K562 (cell line): Measurements from ENCODE around the gene FREM1.

Experiments
- CHD2 ChIP-seq: IDR thresholded peaks from 2 replicates; pipeline ENCODE4 v1.6.1; 2011; ENCODE audit warnings: low read depth, low read length
- ELK1 ChIP-seq: sonication (generic); formaldehyde crosslinking; IDR thresholded peaks from 2 replicates; pipeline ENCODE4 v1.8.1; 2022; ENCODE audit warnings: missing genetic modification reagents
- ETV6 ChIP-seq, 3 experiments: fragments of 150-350 bp in 1 of 3; sonication (generic) in 1 of 3; formaldehyde crosslinking in 1 of 3; IDR thresholded peaks; 2 replicates each; pipeline versions ENCODE4 v1.6.1 to v1.8.0; 2014 to 2022; ENCODE audit warnings: borderline replicate concordance in 2 of 3, low read depth in 2 of 3, antibody characterized with exemption in 1 of 3, low read length in 1 of 3, mild to moderate bottlenecking in 1 of 3, missing genetic modification reagents in 1 of 3
- FOXM1 ChIP-seq, 2 experiments: fragments of 450-650 bp in 1 of 2; sonication (generic) in 1 of 2; formaldehyde crosslinking in 1 of 2; IDR thresholded peaks; 2 replicates each; pipeline versions ENCODE4 v1.6.1 to v1.9.0; 2017 to 2022; ENCODE audit warnings: low read depth in 2 of 2, mild to moderate bottlenecking in 2 of 2, missing genetic modification reagents in 1 of 2, moderate library complexity in 1 of 2
- LEF1 ChIP-seq: fragments of 450-650 bp; IDR thresholded peaks from 2 replicates; pipeline ENCODE4 v1.6.1; 2016; ENCODE audit warnings: mild to moderate bottlenecking
- MAX ChIP-seq: sonication (generic); formaldehyde crosslinking; IDR thresholded peaks from 2 replicates; pipeline ENCODE4 v1.9.0; 2022; ENCODE audit warnings: mild to moderate bottlenecking, missing genetic modification reagents
- NCOA4 ChIP-seq: fragments of 450-650 bp; IDR thresholded peaks from 2 replicates; pipeline ENCODE4 v1.6.1; 2018; ENCODE audit warnings: mild to moderate bottlenecking; ENCODE audit not compliant: partially characterized antibody
- NFIC ChIP-seq: fragments of 450-650 bp; IDR thresholded peaks from 2 replicates; pipeline ENCODE4 v1.6.1; 2017; ENCODE audit warnings: mild to moderate bottlenecking, inconsistent platforms
- ZFP1 ChIP-seq: fragments of 450-650 bp; formaldehyde crosslinking; IDR thresholded peaks from 2 replicates; pipeline ENCODE4 v1.4.0; 2020; ENCODE audit warnings: mild to moderate bottlenecking, mixed read lengths
- ZFP36 ChIP-seq: fragments of 150-350 bp; IDR thresholded peaks from 2 replicates; pipeline ENCODE4 v1.6.1; 2018; ENCODE audit warnings: low read length, low read depth; ENCODE audit not compliant: partially characterized antibody
- ZNF184 ChIP-seq: sonication (generic); formaldehyde crosslinking; IDR thresholded peaks from 2 replicates; pipeline ENCODE4 v1.5.0; 2020; ENCODE audit warnings: missing genetic modification reagents

- TF ChIP-seq ZFP36 (no peak), ZNF184 (CRISPR knock-in tag) (no peak), NCOA4 (no peak), CHD2 (no peak), ETV6 (IDR thresholded peaks at IDR 0.05; ENCODE audit: borderline replicate concordance in 1 of 2, low read depth in 2 of 2, low read length in 1 of 2) (no peak), ETV6 (CRISPR knock-in tag; IDR thresholded peaks at IDR 0.05; ENCODE audit: borderline replicate concordance) (no peak), MAX (CRISPR knock-in tag) (no peak), NFIC (no peak), FOXM1 (IDR thresholded peaks at IDR 0.05; ENCODE audit: low read depth) (no peak), FOXM1 (CRISPR knock-in tag; IDR thresholded peaks at IDR 0.05; ENCODE audit: low read depth) (no peak), ZFP1 (CRISPR knock-in tag) (no peak), LEF1 (no peak), ELK1 (no peak)
These were observed 46.8 kb downstream of the FREM1 start for GRCh38 chr9:14863402-14863801.
